IPS DF 4.7 (cell line): ENCODE data around the gene CEP131.
"Not testable (repeated sequence)": the region's sequence is repeated elsewhere in the genome, so short reads cannot be mapped to it uniquely, and the experiment has no call there.

Experiments
- DNase-seq: peaks from one replicate; pipeline ENCODE4 v3.0.0-alpha.2; 2013; ENCODE audit warnings: low spot score; ENCODE audit errors: extremely low read depth

The CEP131 gene

GRCh38 chr17:81238815-81239713 lies 16.3 kb upstream of the CEP131 start, which contains the start of the genes NDUFAF8 and TEPSIN:
NDUFAF8 (plus strand) TSS chr17:81239318; CDS start chr17:81239364, 46 bp downstream.
TEPSIN (minus strand) TSS chr17:81239055; CDS start chr17:81239033, 22 bp downstream.
- DNase-seq, result peak; percentile 94

- DNase-seq, result no peak
These were observed 15.7 kb upstream of the CEP131 start for GRCh38 chr17:81238490-81238814.

- DNase-seq, result no peak
These were observed 15.1 kb upstream of the CEP131 start for GRCh38 chr17:81237591-81238489.

GRCh38 chr17:81236784-81237183 lies 14.0 kb upstream of the CEP131 start:
- DNase-seq, result no peak

GRCh38 chr17:81235822-81236740 lies 13.3 kb upstream of the CEP131 start:
- no peak for DNase-seq

GRCh38 chr17:81234940-81235821 lies 12.4 kb upstream of the CEP131 start:
- DNase-seq, result no peak

- no peak for DNase-seq
These were observed 11.7 kb upstream of the CEP131 start for GRCh38 chr17:81234506-81234855.

- DNase-seq, result no peak
These were observed 11.2 kb upstream of the CEP131 start for GRCh38 chr17:81233811-81234505.

GRCh38 chr17:81233316-81233715 lies 10.6 kb upstream of the CEP131 start:
- no peak for DNase-seq

- no peak for DNase-seq
These were observed 10.0 kb upstream of the CEP131 start for GRCh38 chr17:81232616-81233241.

- DNase-seq, result no peak
These were observed 9.2 kb upstream of the CEP131 start for GRCh38 chr17:81231766-81232581.

GRCh38 chr17:81231121-81231645 lies 8.4 kb upstream of the CEP131 start:
- DNase-seq, result no peak

- DNase-seq, result no peak
These were observed 7.5 kb upstream of the CEP131 start for GRCh38 chr17:81230043-81230820.

- DNase-seq, result no peak
These were observed 6.8 kb upstream of the CEP131 start for GRCh38 chr17:81229666-81229920.

- DNase-seq, result no peak
These were observed 6.3 kb upstream of the CEP131 start for GRCh38 chr17:81228834-81229665.

GRCh38 chr17:81228420-81228819 lies 5.7 kb upstream of the CEP131 start:
- no peak for DNase-seq

- DNase-seq, result not testable (repeated sequence)
These were observed 4.9 kb upstream of the CEP131 start for GRCh38 chr17:81227630-81228029.
